Measurements from ENCODE around the gene KCNS1.

DNA sequence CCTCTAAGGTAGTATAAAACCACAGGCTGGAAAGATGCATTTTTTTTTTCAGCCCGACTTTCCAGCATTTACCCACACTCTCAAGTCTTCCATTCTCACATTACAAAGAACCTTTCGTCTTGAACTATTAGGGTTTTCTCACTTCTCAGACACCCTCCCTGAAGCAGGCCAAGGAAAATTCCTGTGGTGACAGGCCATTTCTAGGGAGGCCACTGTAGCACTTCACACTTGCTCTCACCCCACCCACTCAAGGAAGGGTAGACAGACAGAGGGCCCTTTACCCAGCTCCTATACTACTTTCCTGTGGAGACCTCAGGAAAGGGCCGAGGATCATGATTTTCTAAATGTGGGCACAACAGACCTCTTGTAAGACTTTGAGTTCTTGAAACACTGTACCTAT is 27.7 kb downstream of the KCNS1 start:
- TF ChIP-seq, protein P1, sequence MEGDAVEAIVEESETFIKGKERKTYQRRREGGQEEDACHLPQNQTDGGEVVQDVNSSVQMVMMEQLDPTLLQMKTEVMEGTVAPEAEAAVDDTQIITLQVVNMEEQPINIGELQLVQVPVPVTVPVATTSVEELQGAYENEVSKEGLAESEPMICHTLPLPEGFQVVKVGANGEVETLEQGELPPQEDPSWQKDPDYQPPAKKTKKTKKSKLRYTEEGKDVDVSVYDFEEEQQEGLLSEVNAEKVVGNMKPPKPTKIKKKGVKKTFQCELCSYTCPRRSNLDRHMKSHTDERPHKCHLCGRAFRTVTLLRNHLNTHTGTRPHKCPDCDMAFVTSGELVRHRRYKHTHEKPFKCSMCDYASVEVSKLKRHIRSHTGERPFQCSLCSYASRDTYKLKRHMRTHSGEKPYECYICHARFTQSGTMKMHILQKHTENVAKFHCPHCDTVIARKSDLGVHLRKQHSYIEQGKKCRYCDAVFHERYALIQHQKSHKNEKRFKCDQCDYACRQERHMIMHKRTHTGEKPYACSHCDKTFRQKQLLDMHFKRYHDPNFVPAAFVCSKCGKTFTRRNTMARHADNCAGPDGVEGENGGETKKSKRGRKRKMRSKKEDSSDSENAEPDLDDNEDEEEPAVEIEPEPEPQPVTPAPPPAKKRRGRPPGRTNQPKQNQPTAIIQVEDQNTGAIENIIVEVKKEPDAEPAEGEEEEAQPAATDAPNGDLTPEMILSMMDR (conservative IDR thresholded peaks at IDR 0.05 in 1 of 2, IDR thresholded peaks at IDR 0.05 in 1 of 2; ENCODE audit: low read depth in 1 of 2, low read length in 2 of 2), result no peak
- TF ChIP-seq EZH2 (IDR thresholded peaks at IDR 0.05; ENCODE audit: low read length, missing control alignments), result no peak

Measured in fibroblast of lung (primary cell).